ENCODE data around the gene NTHL1. TPM values are rescaled to one million over a fixed set of nuclear protein-coding genes. Genes with fewer than 3 reads are reported as not detected.
A peak's percentile ranks its signal among the peaks of the same experiment; 100 is the strongest.

NTHL1 gene
- total and polyA plus RNA-seq, 9 of the 15 experiments (the other 6 are each of a cell fraction or from before 2014, with no cell fraction given) = 1.1 to 58.8 (median 17.6) TPM

- TF ChIP-seq ZNF445 (CRISPR knock-in tag; IDR thresholded peaks at IDR 0.05; ENCODE audit: low read depth) (no peak), CREB1 (IDR thresholded peaks at IDR 0.05) (no peak), CREB1 (CRISPR knock-in tag; IDR thresholded peaks at IDR 0.05) (peak; percentile 49; the same call in 1 of the 2 replicates), EP400 (IDR thresholded peaks at IDR 0.05) (no peak), MECOM (CRISPR knock-in tag; IDR thresholded peaks at IDR 0.05) (no peak), BRCA1 (IDR thresholded peaks at IDR 0.05) (no peak), BRCA1 (CRISPR knock-in tag; IDR thresholded peaks at IDR 0.05) (no peak), ZNF589 (CRISPR knock-in tag; IDR thresholded peaks at IDR 0.05; ENCODE audit: low read depth) (no peak), SIRT6 (IDR thresholded peaks at IDR 0.05; ENCODE audit: low read depth, low read length) (no peak), ZBTB40 (IDR thresholded peaks at IDR 0.05) (peak; percentile 55; the same call in 1 of the 2 replicates), ZBTB40 (CRISPR knock-in tag; IDR thresholded peaks at IDR 0.05) (no peak), ATF1 (CRISPR knock-in tag; IDR thresholded peaks at IDR 0.05) (no peak), ATF1 (tag; IDR thresholded peaks at IDR 0.05) (peak; percentile 50; the same call in 1 of the 2 replicates), U2AF2 (optimal IDR thresholded peaks at IDR 0.05; ENCODE audit: low read depth, low read length) (no peak), PKNOX1 (IDR thresholded peaks at IDR 0.05) (no peak), GTF3C2 (IDR thresholded peaks at IDR 0.05; ENCODE audit: borderline replicate concordance, extremely low read depth, insufficient read length) (no peak), ZNF511 (CRISPR knock-in tag; IDR thresholded peaks at IDR 0.05) (no peak), FOXA1 (IDR thresholded peaks at IDR 0.05; ENCODE audit: borderline replicate concordance) (no peak)
Measured at GRCh38 chr16:1991588-1991947, 56.1 kb downstream of the NTHL1 start (continued).

All from K562 (cell line).